ENCODE measurements around the gene TBC1D22A.

GRCh38 chr22:47188261-47189055 lies 426.0 kb downstream of the TBC1D22A start:
- no peak for TF ChIP-seq CTCF (conservative IDR thresholded peaks at IDR 0.05; ENCODE audit: low read depth in 2 of 2)
- no peak for TF ChIP-seq ZNF331 (CRISPR knock-in tag; IDR thresholded peaks at IDR 0.05; ENCODE audit: low read depth)
- no peak for TF ChIP-seq POLR2AphosphoS5 (IDR thresholded peaks at IDR 0.05; ENCODE audit: low read depth)
- TF ChIP-seq EZH2phosphoT487 (IDR thresholded peaks at IDR 0.05; ENCODE audit: unreplicated experiment): no peak
- no peak for TF ChIP-seq CREB1 (CRISPR knock-in tag; IDR thresholded peaks at IDR 0.05; ENCODE audit: low read depth)
- TF ChIP-seq EZH2 (IDR thresholded peaks at IDR 0.05; ENCODE audit: low read depth, unreplicated experiment): no peak
- no peak for TF ChIP-seq ZNF462 (CRISPR knock-in tag; IDR thresholded peaks at IDR 0.05)
- no peak for TF ChIP-seq NANOG (IDR thresholded peaks at IDR 0.05; ENCODE audit: borderline replicate concordance)
- no peak for TF ChIP-seq REST (IDR thresholded peaks at IDR 0.05; ENCODE audit: unreplicated experiment)
- no peak for TF ChIP-seq JUNB (IDR thresholded peaks at IDR 0.05; ENCODE audit: unreplicated experiment)
